Hematopoietic multipotent progenitor cell treated with erythropoietin and hydrocortisone succinate and interleukin-3 and kit ligand, for 6 days (in vitro differentiated cells): ENCODE results near the gene CARD10.

Experiments used
- DNase-seq: peaks from one replicate; pipeline ENCODE4 v3.0.0-alpha.2; 2015

CARD10 gene, protein sequence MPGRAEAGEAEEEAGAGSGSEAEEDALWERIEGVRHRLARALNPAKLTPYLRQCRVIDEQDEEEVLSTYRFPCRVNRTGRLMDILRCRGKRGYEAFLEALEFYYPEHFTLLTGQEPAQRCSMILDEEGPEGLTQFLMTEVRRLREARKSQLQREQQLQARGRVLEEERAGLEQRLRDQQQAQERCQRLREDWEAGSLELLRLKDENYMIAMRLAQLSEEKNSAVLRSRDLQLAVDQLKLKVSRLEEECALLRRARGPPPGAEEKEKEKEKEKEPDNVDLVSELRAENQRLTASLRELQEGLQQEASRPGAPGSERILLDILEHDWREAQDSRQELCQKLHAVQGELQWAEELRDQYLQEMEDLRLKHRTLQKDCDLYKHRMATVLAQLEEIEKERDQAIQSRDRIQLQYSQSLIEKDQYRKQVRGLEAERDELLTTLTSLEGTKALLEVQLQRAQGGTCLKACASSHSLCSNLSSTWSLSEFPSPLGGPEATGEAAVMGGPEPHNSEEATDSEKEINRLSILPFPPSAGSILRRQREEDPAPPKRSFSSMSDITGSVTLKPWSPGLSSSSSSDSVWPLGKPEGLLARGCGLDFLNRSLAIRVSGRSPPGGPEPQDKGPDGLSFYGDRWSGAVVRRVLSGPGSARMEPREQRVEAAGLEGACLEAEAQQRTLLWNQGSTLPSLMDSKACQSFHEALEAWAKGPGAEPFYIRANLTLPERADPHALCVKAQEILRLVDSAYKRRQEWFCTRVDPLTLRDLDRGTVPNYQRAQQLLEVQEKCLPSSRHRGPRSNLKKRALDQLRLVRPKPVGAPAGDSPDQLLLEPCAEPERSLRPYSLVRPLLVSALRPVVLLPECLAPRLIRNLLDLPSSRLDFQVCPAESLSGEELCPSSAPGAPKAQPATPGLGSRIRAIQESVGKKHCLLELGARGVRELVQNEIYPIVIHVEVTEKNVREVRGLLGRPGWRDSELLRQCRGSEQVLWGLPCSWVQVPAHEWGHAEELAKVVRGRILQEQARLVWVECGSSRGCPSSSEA

DNA sequence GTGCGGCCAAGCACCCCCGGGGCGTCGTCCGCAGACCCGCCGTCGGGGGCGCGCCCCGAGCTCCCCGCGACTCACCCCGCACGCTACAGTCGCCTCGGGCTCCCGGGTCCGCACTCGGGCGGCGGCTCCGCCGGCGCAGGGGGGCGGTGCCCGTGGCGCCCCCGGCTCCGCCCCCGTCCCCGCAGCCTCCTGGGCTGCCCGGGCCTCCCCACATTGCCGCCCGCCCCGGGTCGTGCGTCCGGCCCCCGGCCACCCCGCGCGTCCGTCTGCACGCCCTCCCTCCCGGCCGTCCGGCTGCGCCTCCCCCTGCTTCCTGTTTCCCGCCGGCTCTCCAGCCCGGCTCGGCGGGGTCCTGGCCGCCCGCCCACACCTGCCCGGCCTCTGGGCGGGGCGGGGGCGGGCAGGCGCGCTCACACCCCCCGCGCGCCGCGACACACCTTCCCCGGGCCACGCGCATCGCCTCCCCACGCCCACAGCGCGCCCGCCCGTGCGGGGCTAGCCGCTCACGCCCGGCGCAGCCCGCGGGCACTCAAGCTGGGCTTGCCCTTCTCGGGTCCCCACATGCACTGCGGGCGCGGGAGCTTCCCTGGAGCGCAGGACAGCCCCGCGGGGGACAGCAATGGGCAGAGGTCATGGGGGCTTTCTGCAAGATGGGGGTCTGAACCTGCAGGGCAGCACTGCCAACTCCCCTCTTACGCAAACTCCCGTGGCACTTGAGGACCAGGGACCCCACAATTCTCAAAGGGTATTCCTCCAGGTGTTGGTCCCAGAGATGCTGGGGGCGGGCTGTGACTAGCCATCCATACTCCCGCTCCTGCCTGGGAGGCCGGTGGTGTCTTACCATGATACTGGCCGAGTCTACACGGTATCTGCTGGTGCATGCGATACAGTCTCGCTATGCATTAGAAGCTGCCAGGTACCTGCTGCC is at the start of gene CARD10:
Gene CARD10 (minus strand): TSS at position 148 of the 928 bp plus-strand sequence. CDS start 215 bp downstream, outside the sequence.
- peak; percentile 13 for DNase-seq

DNA sequence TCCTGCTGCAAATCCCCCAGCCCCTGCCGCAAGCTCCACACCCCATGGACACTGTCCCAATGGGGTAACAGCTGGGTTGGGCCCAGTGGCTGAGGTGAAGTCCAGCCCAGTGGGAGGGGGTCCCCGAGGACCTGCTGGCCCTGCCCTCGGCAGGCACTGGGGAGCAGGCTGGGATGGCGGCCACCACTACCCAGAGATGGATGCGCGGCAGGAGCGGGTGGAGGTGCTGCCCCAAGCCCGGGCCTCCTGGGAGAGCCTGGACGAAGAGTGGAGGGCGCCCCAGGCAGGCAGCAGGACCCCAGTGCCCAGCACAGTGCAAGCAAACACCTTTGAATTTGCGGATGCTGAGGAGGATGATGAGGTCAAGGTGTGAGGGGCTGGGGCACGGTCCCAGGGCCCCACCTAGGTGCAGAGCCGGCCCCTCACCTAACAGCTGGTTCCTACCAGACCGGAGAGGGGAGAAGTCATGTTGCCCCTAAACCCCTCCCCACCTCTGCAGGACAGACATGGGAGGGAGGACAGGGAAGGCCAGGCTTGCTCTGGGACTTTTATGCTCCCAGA is 49.3 kb upstream of the CARD10 start:
- no peak for DNase-seq

DNA sequence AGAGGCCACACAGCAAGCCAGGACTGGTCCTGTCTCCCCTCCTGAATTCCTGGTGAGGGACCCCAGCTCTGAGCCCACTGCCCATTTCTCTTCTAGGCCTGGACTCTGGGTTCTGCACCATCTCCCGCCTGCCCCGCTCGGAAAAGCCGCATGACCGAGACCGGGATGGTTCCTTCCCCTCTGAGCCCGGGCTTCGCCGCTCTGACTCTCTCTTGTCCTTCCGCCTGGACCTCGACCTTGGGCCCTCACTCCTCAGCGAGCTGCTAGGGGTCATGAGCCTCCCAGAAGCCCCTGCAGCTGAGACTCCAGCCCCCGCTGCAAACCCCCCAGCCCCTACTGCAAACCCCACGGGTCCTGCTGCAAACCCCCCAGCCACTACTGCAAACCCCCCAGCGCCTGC is 48.8 kb upstream of the CARD10 start:
- DNase-seq = no peak

DNA sequence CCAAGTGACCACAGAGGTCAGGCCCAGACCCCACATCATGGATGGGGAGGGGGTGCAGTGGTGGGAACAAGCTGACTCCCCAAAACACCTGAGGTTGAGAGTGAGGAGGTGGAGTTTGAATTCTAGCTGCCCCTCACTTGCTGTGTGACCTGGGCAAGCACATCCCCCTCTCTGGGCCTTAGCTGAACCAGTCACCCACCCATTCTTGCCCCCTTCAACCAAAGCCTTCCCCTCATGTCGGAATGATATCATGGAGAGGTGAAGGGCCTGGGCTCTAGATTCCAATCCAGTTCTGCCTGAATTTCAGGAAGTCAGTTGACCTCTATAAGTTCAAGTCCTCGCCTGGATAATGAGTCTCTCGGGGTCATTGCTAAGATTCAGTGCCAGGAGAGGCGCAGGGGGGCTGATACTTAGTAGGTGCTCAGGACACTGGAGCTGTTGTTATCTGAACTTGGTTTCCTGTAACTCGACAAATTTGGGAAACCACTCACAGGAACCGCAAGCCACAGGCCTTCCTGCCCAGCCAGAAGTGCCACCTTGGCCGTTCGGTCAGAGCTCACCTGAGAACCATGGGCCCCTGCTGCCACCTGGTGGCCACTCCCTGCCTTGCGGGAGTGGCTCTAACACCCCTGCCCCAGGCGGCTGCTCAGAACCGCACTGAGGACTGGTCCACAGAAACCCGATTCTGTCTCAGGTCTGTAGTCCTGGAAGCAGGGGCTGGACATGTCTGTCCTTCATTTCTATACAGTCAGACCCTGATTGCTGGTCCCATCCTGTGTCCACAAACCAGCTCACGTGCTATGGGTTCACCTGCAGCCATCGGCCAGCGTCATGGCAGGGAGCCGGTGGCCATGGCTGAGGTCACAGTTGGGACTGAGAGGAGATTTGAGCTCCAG is 47.9 kb upstream of the CARD10 start:
- DNase-seq = peak; percentile 85

DNA sequence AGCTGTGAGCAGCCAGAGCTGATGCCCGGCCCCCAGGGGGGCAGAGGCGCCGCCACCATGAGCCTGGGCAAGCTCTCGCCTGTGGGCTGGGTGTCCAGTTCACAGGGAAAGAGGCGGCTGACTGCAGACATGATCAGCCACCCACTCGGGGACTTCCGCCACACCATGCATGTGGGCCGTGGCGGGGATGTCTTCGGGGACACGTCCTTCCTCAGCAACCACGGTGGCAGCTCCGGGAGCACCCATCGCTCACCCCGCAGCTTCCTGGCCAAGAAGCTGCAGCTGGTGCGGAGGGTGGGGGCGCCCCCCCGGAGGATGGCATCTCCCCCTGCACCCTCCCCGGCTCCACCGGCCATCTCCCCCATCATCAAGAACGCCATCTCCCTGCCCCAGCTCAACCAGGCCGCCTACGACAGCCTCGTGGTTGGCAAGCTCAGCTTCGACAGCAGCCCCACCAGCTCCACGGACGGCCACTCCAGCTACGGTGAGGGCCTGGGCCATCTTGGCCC is 47.2 kb upstream of the CARD10 start:
- DNase-seq = no peak

DNA sequence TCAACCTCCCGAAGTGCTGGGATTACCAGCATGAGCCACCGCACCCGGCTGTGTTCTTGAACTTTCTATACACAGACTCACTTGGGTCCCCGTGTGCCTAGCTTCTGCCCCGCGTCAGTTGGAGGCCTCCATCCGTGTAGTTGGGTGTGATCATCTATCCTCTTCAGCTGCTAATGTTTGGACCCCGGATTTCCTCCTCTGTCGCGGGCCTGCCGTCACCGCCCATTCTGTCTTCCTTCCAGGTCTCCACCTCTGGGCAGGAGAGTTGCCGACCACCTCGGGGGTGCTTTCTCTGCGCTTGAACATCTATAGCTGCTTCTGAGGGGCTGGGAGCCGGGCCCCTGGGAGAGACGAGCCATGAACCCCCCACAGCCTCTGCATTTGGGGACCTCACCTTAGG is 46.6 kb upstream of the CARD10 start:
- no peak for DNase-seq

DNA sequence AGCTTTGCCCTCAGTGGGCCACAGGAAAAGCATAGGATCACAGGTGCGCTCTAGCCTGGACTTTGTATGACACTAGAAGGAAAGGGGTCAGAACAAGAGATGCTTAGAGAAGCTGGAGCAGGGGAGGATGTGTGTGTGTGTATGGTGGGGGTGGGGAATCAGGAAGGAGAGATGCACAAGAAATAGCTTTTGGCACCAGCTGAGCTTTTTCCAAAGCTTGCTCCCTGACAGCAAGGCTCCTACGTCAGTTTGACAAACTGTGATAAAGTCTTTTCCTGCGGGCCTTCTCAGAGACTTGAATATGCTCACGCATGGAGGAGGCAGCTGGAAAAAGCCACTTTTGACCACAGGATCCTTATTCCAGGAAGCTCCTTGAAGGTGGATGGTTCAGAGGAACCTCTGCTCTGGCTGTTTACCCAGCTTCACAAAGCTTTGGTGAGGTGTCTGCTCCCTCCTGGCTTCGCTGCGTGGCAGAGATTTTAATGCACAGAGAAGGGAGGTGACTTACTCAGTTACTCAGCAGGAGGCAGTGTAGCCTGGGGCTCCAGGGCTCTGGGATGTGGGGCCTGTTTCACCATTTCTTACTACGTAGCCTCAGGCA is 45.0 kb upstream of the CARD10 start:
- DNase-seq = no peak

DNA sequence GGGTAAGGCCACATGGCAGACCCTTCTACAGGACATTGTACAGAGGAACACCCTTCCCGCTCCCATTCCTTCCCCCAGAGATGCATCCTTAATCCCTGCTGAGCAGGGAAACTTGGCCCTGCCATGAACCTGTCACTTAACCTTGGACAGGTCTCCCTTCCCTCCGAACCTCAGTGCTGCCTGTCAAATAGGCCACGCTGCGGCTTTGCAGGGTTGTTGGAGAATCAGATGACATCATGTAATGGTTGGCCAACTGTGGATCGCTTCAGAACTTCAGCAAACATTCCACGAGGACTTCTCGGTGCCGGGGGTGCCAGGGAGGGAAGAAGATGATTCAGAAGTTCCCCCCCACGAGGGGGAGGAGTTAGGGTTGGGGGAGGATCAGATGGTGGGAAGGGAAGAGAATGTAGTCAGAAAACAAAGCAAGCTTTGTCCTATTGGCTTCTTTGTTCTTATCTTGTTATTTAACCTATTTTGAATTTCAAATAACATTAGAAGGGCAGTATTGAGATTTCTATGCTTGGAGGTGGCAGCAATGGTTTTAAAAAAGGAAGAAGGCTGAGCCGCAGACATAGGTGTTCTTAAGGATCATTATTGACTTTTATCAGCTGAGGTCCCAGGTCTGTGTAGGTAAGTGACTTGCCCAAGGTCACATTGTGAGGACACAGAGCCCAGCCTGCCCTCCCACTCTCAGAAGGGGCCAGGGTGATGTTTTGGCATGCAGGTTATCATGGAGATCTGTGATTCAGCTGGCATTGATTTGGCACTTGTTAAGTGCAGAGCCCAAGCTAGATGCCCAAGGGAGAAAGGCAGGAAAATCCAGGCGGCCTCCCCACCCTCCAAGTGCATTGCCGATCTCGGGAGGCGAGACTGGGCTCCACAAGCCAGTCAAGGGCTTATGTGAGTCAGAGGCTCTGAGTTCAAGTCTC is 44.2 kb upstream of the CARD10 start:
- DNase-seq = no peak

DNA sequence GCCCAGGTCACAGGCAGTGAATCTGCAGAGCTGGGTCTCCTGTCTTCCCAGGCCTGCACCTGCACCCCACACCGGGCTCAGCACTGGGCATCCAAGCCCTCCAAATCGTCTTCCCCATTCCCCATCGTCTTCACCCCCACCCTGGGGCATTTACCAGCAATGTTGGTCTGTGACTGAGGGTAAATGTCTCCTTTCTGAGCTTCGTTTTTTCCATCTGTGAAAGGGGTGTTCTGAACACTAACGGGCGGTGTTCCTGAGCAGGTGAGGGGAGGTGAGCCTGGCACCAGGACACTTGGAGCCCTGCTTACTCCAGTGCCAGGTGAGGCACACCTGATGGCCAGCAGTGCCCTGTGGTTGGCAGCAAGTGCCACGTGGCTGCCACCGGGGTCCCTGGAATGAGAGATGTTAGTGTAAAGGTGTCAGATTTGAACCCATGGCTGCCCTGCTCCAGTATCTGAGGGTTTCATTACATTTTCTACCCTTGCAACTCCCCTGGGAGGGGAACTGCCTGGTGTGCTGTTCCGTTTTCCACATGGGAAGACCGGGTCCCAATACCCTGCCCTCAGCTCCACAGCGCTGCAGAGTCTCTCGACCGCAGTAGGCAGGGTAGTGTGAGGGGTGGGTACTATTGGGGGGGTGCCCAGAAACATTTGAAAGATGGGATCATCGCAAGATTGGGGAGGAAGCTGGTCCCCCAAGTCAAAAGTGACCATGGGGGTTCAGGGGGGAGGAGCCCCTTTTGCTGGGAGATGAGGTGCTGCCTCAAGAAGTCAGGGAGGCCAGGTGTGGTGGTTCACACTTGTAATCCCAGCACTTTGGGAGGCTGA is 43.0 kb upstream of the CARD10 start:
- no peak for DNase-seq

DNA sequence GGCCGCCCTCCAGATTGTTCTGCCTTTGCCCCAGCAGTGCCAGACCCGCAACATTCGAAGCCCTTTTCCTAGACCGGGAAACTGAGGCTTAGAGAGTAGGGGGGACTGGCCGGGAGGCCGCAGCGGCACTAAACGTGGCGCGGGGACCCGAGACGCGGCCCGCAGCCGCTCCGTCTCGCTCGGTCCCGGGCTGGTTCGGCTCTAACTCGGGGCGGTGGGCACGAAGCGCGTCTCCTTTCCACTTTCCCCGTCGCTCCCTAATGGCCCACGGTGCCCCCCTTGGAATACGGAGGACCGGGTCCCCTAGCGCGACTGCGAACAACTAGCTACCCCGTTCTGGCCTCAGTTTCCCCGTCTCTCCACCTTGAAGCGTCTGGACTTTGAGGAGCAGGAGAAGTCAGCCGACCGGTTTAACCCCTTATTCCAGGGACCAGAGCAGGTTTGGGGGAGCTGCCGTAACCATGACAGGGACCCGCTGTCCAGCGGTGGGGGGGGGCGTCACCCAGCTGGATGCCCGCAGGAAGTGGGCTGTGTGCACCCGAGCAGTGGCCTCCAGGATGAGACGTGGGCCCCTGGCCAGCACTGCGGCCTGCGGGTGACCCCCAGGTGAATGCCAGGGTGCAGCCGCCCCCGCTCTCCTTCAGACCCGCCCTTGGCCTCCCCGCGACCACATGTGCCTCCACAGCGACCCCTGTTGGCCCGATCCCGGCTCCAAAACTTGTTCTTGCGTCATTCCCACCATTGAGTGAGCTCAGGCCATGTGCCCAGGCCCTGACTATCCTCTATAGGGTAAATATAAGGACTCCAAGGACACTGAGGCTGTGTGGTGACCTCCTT is 42.2 kb upstream of the CARD10 start:
- DNase-seq = peak; percentile 91

DNA sequence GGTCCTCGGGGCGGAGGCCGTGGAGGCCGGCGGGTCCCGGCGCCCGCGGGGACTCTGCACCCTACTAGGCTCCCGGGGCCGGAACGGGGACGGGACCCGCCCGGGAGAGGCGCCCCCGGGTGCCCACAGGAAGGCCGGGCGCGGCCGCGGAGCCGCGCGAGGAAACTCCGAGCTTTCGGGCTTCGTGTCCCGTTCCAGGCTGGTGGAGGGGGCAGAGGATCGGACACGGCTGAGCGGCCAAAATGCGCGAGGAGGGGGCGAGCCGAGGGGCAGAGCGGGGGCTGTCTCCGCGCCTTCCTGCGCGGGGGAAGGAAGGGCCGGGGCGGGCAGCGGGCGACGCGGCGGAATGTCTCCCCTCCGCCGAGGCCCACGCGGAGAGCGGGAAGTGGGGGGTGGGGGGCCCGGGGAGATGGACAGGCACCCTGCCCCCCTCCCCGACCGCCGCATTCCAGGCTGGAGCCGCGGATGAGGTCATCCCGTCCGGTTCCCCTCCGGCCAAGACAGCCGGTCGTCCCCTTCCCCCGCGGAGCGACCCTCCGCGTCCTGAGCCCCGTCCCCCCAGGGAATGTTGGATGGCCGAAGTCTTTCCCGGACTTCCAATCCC is 41.5 kb upstream of the CARD10 start:
- no peak for DNase-seq

DNA sequence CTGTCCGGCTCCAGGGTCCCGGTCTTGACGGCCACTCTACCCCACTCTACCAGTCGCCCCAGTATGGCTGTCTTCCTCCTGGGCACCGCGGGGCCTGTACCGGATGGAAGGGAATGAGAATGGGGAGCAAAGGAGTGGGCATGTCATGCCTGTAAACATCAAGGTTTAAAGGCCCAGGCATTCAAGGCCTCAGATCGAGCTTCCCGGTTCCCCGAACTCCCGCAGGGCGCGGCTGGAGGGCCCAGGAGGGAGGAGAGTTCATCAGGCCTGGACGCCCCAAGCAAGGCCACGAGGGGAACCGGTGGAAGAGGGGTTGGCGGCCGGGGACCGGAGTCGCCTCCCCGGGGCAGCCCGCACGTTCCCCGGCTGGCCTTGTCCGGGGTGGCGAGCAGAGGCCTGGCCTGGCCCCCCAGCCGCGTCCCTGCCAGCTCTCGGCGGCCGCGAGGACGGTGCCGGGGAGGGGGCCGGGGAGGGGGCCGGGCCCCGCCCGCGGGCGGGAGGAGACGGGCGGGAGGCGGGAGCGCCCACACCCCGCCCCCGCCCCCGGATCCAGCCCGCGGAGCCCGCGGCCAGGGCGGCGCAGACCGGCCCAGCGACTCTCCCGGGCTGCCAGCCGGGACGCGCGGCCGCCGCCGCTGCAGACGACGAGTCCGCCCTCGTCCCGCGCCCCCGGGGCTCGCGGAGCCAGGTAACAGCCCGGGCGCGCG is 40.8 kb upstream of the CARD10 start, which contains the start of gene CDC42EP1:
Gene CDC42EP1 (plus strand): TSS at position 580 of the 707 bp plus-strand sequence. CDS start 5,870 bp downstream, outside the sequence.
- DNase-seq = no peak

DNA sequence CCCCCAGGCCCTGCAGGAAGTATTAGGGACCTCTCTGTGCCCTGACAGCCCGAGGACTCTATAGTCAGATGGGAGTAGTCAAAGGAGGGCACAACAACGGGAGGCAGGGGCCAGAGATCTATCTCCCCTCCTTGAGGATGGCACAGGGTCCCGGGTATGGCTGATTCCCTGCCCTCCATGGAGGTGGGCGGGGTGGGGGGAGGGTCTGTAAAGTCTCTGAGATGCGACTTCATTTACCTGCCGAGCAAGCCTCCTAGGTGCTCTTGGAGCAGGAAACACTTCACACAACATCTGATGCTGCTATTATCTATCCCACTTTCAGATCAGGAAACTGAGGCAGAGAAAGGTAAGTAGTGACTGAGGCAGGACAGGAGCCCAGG is 40.3 kb upstream of the CARD10 start:
- no peak for DNase-seq

DNA sequence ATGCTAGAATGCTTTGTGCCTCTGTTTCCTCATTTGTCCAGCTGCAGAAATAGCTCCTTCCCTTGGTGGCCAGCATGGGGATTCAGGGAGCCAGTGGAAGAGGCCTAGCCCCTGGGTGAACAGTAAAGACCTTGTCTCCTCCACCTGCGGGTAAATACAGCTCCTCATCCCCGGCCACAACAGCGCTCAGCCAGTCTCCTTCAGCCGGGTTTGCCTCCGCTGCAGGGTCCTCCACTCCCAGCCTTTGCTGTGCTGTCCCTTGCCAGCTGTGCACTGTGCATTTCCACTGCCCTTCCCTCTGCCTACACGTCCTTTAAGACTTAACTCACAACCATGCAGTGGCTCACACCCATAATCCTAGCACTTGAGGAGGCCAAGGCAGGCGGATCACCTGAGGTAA is 39.6 kb upstream of the CARD10 start:
- no peak for DNase-seq

DNA sequence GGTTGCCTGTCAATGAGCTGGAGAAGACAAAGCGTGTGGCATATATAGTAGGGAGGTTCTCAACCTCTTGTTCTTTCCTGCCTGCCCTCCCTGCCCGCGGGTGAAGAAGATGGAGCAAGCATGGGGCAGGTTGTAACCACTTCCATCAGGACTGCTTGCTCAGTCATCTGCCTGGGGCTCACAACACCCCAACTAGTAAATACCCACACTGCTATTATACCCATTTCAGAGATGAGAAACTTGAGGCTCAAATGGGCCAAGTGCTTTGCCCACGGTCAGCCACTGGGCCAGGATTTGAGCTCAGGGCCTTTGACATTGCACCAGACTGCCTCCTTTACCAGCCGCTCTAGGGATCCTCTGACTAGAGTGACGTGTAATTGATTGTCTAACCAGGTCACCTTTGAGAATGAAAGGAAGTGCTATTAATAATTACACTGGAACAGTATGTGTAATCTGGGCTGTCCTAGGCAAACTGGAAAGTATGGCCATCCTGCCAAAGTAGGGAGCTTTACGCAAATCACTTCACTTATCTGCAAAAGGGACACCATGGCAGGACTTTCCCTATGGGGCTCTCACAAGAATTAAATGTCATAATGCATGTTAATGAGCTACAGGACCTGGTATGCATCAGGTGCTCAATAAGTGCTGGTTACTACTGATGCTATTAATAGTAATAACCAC is 38.2 kb upstream of the CARD10 start:
- no peak for DNase-seq

DNA sequence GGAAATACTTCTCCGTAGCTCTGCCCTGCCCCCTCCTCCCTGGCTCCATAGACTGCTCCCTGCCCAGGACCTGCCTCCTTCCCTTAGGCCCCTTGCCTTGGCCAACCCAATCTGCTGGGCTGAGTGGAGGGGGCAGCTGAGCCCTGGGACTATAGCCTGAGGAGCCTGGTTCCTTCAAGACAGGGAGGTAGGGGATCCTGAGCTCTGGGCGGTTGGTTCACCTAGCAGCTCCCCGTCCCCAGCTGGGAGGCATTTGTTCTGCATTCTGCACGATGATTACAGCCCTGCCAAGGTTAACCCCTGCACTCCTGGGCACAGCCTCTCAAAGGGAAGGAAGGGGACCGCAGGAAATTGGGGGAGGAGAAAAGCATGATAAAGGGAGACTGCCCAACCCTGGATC is 37.5 kb upstream of the CARD10 start:
- DNase-seq = no peak
